ENCODE data around the gene MARCKSL1.
"Not testable (repeated sequence)": the region's sequence is repeated elsewhere in the genome, so short reads cannot be mapped to it uniquely, and the experiment has no call there.

The MARCKSL1 gene

GRCh38 chr1:32356478-32356877, 20.4 kb upstream of the MARCKSL1 start:
- H3K79me2 ChIP-seq (ENCODE audit: control insufficient read depth, low read length), result no peaks in the 10 kb centered on the region
- no peaks in the 10 kb centered on the region for H3K36me3 ChIP-seq (ENCODE audit: control insufficient read depth, low read length)
- no peaks in the 10 kb centered on the region for H3K9me3 ChIP-seq (ENCODE audit: control insufficient read depth, insufficient read depth, low read length)
- H4K20me1 ChIP-seq (ENCODE audit: control insufficient read depth, insufficient read depth, low read depth, low read length), result no peaks in the 10 kb centered on the region
- no peak overlapping the region for H3K4me3 ChIP-seq (ENCODE audit: low read length)
- 0 out of 2 replicates have a peak, but pooled peaks cover 4% of the 10 kb centered on the region for H3F3A ChIP-seq (ENCODE audit: control insufficient read depth, insufficient read depth)
- no peaks in the 10 kb centered on the region for H3K27me3 ChIP-seq (ENCODE audit: control insufficient read depth, low read length)
- no peak overlapping the region for H3K27ac ChIP-seq (ENCODE audit: low read depth, low read length)
- H3K4me2 ChIP-seq (ENCODE audit: low read length), result no peak overlapping the region
- peaks cover 38% of the 10 kb centered on the region for H3K4me1 ChIP-seq (ENCODE audit: control insufficient read depth, low read length)
- no peaks in the 10 kb centered on the region for H3K9me2 ChIP-seq (replicated peaks; ENCODE audit: control insufficient read depth, low read length)
- TF ChIP-seq EZH2phosphoT487 (IDR thresholded peaks at IDR 0.05; ENCODE audit: borderline replicate concordance, low read length) (no peak), CTCF (IDR thresholded peaks at IDR 0.05; ENCODE audit: low read depth, low read length, poor library complexity, severe bottlenecking) (no peak)

GRCh38 chr1:32355778-32356177, 19.7 kb upstream of the MARCKSL1 start:
- not testable (repeated sequence) for H3K9me2 ChIP-seq (replicated peaks; ENCODE audit: control insufficient read depth, low read length); H3K4me2 ChIP-seq (ENCODE audit: low read length); H4K20me1 ChIP-seq (ENCODE audit: control insufficient read depth, insufficient read depth, low read depth, low read length); H3K79me2 ChIP-seq (ENCODE audit: control insufficient read depth, low read length); H3K27me3 ChIP-seq (ENCODE audit: control insufficient read depth, low read length); H3K27ac ChIP-seq (ENCODE audit: low read depth, low read length); H3K4me3 ChIP-seq (ENCODE audit: low read length); H3K36me3 ChIP-seq (ENCODE audit: control insufficient read depth, low read length); H3F3A ChIP-seq (ENCODE audit: control insufficient read depth, insufficient read depth); H3K9me3 ChIP-seq (ENCODE audit: control insufficient read depth, insufficient read depth, low read length)
- peaks cover 37% of the 10 kb centered on the region for H3K4me1 ChIP-seq (ENCODE audit: control insufficient read depth, low read length)

GRCh38 chr1:32353886-32354570, 18.0 kb upstream of the MARCKSL1 start:
- Histone ChIP-seq H3K4me1 (ENCODE audit: control insufficient read depth, low read length) (peaks cover 32% of the 10 kb centered on the region), H3K4me2 (ENCODE audit: low read length) (no peak overlapping the region), H3K27ac (ENCODE audit: low read depth, low read length) (no peak overlapping the region)

More at GRCh38 chr1:32353886-32354570, 18.0 kb upstream of the MARCKSL1 start:
- Histone ChIP-seq H3K4me3 (ENCODE audit: low read length) (no peak overlapping the region), H3K36me3 (ENCODE audit: control insufficient read depth, low read length) (no peaks in the 10 kb centered on the region), H3K9me2 (replicated peaks; ENCODE audit: control insufficient read depth, low read length) (no peaks in the 10 kb centered on the region), H3F3A (ENCODE audit: control insufficient read depth, insufficient read depth) (0 out of 2 replicates have a peak, but pooled peaks cover 4% of the 10 kb centered on the region), H3K79me2 (ENCODE audit: control insufficient read depth, low read length) (no peaks in the 10 kb centered on the region), H3K27me3 (ENCODE audit: control insufficient read depth, low read length) (no peaks in the 10 kb centered on the region), H3K9me3 (ENCODE audit: control insufficient read depth, insufficient read depth, low read length) (peaks cover 3% of the 10 kb centered on the region; the same call in 1 of the 2 replicates), H4K20me1 (ENCODE audit: control insufficient read depth, insufficient read depth, low read depth, low read length) (no peaks in the 10 kb centered on the region)
- TF ChIP-seq EZH2phosphoT487 (IDR thresholded peaks at IDR 0.05; ENCODE audit: borderline replicate concordance, low read length), result no peak
- TF ChIP-seq CTCF (IDR thresholded peaks at IDR 0.05; ENCODE audit: low read depth, low read length, poor library complexity, severe bottlenecking), result no peak

All from DOHH2 (cell line).